ENCODE results near the gene TBPL2.

The TBPL2 gene

DNA sequence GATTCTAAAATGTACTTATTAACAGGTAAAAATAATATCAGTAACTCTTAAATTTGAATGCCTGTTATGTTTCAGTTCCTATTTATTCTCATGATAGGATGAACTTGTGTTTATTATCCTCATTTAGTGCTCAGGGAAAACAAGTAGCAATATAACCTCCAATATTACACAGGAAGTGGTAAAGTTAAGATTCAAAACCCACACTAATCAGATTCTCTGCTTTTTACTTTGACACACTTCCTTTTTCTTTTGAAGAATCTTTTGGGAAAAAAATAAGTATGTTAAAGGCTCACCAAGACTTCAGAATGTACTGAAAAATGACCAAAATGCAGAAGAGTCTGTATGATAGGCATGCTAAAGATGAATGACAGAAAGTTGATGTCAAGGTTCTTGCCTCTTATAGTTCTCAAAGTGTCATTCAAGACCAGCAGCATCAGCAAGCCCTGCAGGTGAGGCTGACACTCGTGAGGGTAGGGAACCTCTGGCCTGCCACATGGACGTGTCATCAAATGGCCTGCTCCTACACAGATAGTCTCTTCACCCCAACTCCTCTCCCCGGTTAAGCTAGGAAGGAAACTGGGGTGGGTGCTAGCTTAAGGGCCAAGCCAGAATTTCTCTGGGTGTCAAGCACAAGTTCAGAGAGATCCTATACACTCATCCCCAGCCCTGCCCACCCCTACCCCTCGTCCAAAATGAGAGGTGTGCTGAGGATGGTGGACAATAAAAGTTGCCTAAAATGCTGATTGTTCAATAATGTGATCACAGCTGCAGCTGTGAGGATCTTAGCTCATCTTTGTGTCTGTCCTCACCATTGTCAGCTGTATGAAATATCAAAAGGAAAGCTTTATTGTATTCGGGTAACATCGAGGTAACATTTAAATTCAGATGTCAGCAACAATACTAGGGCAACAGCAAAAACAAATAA lies 6.3 kb downstream of the TBPL2 start:
- H3K4me3 ChIP-seq (ENCODE audit: low read length) = no peak overlapping the region
- DNase-seq (ENCODE audit: low read depth) = no peak
- TF ChIP-seq, protein P1, sequence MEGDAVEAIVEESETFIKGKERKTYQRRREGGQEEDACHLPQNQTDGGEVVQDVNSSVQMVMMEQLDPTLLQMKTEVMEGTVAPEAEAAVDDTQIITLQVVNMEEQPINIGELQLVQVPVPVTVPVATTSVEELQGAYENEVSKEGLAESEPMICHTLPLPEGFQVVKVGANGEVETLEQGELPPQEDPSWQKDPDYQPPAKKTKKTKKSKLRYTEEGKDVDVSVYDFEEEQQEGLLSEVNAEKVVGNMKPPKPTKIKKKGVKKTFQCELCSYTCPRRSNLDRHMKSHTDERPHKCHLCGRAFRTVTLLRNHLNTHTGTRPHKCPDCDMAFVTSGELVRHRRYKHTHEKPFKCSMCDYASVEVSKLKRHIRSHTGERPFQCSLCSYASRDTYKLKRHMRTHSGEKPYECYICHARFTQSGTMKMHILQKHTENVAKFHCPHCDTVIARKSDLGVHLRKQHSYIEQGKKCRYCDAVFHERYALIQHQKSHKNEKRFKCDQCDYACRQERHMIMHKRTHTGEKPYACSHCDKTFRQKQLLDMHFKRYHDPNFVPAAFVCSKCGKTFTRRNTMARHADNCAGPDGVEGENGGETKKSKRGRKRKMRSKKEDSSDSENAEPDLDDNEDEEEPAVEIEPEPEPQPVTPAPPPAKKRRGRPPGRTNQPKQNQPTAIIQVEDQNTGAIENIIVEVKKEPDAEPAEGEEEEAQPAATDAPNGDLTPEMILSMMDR (IDR thresholded peaks at IDR 0.05; ENCODE audit: insufficient read depth, low read depth, low read length, missing control alignments) = no peak

- no peak overlapping the region for H3K4me3 ChIP-seq (ENCODE audit: low read length)
- TF ChIP-seq, protein P1 (IDR thresholded peaks at IDR 0.05; ENCODE audit: insufficient read depth, low read depth, low read length, missing control alignments) = no peak
- no peak for DNase-seq (ENCODE audit: low read depth)
These were observed 7.8 kb downstream of the TBPL2 start for GRCh38 chr14:55432628-55433027.

- no peak overlapping the region for H3K4me3 ChIP-seq (ENCODE audit: low read length)
- TF ChIP-seq, protein P1 (IDR thresholded peaks at IDR 0.05; ENCODE audit: insufficient read depth, low read depth, low read length, missing control alignments) = peak; percentile 60
- peak; percentile 95 for DNase-seq (ENCODE audit: low read depth)
These were observed 10.3 kb downstream of the TBPL2 start for GRCh38 chr14:55430024-55430690.

DNA sequence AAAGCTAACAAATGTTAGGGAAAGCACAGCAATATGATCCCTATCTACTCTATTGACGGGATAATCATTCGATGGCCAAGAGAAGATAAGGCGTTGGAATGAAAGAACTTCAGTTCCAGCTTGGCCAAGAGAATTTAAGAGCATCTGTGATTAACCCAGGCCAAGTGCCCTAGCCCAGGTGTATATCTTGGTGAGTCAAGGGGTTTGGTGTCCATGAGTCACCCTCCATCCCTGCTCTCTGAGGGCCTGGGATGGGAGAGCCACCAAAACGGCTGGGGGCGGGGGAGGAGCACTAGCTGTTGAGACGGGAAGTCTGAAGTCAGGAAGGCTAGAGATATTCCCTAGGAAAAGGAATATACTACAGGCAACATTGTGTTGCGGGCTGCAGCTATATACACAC lies 13.0 kb downstream of the TBPL2 start:
- no peak overlapping the region for H3K4me3 ChIP-seq (ENCODE audit: low read length)
- DNase-seq (ENCODE audit: low read depth) = peak; percentile 90
- TF ChIP-seq, protein P1 (IDR thresholded peaks at IDR 0.05; ENCODE audit: insufficient read depth, low read depth, low read length, missing control alignments) = no peak

GRCh38 chr14:55426891-55427290 lies 13.5 kb downstream of the TBPL2 start:
- H3K4me3 ChIP-seq (ENCODE audit: low read length) = no peak overlapping the region
- DNase-seq (ENCODE audit: low read depth) = no peak
- TF ChIP-seq, protein P1 (IDR thresholded peaks at IDR 0.05; ENCODE audit: insufficient read depth, low read depth, low read length, missing control alignments) = no peak

DNA sequence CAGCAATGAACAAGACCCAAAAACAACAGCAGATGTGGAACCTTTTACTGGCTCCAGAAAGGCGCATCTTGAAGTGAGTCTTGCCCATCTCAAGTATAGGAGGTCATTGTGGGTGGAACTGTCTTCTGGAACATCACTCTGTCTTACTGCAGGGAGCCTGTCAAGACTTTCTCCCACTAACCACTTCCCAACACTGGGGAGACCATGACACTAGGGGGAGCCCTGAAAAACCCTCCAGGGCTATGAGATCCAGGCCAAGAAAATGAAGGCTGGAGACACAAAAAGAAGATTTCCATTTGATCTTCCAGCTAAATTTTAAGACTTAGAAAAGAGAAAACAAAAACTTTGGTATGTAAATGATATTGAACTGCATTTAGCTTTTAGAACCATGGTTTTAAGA lies 15.3 kb downstream of the TBPL2 start:
- no peak for DNase-seq (ENCODE audit: low read depth)
- no peak overlapping the region for H3K4me3 ChIP-seq (ENCODE audit: low read length)
- TF ChIP-seq, protein P1 (IDR thresholded peaks at IDR 0.05; ENCODE audit: insufficient read depth, low read depth, low read length, missing control alignments) = no peak

Data from epithelial cell of esophagus (primary cell).